ENCODE measurements around the gene KLHL29.

KLHL29 gene

GRCh38 chr2:23478087-23478932 is 93.3 kb downstream of the KLHL29 start:
- DNase-seq (ENCODE audit: low read depth), result no peak

DNA sequence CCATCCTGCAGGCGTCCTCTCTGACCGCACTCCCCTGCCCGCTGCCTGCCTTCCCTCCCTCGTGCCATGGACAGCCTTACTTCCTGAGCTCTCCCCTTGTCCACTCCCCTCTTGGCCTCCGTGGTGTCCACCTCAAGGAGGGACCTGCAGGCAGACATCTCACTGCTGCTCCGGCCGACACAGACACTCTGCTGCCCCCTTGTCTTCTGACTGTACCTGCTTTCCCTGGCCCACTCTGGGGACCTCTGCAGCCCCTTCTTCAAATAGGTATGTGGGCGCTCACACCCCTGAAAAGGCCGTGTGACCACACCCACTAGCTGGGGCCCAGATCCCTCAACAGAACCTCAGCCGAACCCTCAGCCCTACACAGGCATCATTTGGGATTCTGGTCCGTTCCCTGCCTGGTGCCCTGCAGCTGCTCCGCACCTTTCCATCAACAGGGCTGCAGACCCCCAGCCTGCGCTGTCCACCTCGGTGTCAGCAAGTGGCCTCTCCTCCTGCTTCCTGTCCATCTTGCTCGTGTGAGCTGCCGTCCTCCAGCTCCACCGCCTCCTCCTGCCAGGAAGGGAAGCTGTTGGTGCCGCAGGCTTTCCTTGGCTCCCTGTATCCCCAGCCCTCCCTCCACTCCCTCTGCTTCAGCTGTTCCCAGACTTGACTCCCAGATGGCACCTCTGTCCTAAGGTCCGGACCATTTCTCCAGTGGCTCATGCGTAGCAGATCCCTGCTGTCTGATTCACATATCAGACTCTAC is 94.1 kb downstream of the KLHL29 start:
- no peak for DNase-seq (ENCODE audit: low read depth)

DNA sequence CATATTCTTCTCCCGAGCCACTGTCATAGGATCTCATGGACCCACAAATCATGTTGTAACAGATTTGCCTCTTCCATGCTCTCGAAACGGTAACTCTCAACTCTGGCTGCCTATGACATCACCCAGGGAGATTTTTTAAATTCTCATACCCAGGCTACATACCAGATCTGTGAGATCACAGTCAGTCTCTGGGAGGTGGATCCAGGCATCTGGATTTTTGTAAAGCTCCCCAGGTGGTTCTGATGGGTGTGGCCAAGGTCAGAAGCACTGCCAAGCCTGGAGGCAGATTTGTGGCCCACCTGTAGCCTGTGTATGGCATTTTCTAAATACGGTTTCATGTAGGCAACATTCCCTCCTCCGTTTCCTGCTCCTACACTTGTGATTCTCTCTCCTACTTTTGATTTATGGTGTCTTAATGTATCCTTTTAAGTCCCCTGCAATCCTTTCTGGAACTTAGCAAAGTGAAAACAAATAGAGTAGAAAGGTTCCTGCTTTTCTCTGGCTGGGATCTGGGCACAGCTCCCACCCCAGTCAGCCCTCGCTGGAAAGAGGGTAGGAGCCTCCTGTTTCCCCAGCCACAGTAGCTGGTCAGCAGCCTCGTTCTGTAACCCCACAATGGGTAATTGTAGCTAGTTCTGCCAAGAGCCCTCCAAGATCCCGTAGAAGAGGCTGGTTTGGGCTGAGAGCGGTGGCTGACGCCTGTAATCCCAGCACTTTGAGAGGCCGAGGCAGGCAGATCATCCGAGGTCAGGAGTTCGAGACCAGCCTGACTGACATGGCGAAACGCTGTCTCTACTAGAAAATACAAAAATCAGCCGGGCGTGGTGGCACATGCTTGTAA is 96.2 kb downstream of the KLHL29 start:
- no peak for DNase-seq (ENCODE audit: low read depth)

- DNase-seq (ENCODE audit: low read depth), result no peak
Measured at GRCh38 chr2:23482188-23482587, 97.2 kb downstream of the KLHL29 start.

DNA sequence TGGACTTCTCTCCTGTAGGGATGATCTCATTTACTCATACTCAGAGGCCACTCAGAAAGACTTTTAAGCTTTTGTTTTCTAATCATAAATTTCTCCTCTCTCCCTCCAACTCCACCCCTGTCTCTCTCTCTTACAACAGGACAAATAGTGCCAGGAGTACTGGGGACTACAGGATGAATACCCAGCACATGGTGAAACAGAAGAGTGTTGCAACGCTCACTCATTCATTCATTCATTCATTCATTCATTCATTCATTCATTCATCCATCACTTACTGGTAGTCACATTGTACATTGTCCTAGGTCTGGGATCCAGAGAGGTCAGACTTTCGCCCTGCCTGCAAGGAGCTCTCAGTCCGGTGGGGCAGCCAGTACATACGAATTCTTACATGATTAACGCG is 97.6 kb downstream of the KLHL29 start:
- DNase-seq (ENCODE audit: low read depth), result no peak

DNA sequence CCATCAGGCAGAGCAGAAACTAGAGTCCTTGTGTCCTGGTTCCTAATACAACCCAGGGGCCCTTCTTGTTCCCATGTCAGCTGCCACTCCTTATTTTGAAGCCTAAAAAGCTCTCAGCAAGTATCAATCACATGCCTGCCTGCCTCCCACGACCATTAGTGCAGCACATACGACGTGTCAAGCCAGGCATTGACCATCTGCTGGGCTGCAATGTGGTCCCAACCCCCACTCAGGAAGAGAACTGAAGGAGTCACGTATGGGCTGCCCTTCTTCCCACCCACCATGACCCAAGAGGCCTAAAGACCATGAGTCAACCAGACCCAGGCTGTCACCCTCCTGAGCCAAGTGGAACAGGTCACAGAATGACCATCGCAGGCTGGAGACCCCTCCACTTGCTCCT is 98.8 kb downstream of the KLHL29 start:
- DNase-seq (ENCODE audit: low read depth), result no peak

DNA sequence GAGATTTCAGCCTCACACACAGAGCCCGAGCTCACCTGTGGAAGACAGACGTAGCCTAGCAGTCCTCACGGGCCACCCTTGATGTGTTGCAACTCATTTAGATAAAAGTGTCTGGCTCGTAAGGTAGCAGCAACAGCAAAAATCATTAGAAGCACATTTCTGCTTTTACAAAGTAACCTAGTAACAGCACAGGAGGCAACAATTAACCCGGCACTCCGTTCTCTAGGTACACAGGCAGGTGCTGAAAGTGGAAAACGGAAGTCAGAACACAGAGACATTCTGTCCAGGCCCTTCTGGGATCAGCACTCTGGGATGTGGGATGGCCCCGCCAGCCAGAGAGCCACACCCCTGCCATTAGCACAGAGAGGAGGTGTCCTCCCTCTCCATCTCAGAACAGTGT is 99.3 kb downstream of the KLHL29 start:
- no peak for DNase-seq (ENCODE audit: low read depth)

DNA sequence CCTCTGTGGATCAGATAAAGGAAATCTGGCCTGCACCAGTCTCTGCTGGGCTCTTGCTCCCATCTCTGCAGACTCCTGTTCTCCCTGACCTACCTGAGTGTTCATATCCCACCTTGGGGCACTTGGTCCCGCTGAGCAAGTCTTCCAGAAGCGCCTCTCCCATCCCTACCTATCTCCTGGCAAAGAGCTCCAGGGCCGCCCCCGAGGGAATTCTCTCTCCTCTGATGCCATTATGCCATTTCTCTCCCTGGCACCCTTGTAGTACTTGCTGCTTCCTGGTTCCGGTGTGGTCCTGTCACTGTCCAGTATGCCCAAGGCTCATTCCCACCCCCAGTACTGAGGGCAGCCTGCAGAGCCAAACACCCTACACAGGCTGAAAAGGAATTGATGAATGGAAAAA is 99.8 kb downstream of the KLHL29 start:
- no peak for DNase-seq (ENCODE audit: low read depth)

DNA sequence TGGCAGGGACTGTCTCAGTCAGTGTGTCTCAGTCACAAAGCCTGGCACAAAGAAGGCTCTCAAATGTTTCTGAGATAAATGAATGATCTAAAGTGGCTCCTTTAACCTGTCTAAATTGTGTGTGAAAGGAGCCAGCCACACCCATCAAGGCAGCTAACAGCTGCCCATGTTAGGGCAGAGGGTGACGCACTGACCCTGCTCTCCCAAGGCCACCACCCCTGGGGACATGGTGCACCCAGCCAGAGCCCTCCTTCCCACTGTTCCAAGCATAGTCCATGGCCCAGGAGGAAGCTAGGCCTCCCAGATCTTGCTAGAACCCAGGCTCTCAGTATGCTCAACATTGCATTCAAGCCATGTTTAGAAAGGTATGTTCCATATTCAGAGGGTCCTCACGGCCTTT is 100.3 kb downstream of the KLHL29 start:
- DNase-seq (ENCODE audit: low read depth), result no peak

DNA sequence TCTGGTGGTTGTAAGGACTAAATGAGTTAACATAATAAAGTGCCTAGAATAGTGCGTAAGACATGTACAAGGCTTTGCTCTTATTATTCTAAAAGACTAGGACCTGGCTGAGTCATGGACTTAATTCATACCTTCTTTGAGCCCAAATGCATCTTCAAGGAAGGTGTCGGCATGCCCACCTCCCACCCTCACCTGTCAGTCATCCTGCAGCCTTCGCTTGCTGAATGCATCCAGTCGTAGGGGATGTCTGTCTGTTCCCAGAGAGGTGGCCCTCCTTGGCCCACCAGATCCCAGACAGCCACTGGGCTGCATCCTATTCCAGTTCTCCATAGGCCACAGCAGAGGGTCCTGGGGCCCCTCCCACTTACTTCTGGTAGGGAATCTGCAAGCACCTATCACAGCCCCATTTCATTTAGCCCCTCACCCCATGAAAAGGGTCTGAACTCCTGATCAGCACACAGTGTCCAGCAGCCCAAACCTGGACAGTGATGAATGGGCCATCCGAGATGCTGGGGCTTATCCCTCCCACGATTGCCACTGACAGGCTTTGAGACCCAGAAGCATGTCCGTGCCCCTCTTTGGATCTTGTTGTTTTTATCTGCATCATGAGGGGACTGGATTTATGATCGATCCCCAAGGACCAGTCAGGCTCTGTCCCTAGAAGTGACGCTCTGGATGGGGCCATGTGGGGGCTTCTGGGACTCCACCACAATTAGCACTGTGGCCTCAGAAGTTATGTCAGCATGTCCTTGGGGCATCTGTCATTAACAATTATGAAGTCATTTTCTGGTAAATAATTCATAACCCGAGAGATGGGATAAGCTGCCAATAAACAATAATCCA is 101.1 kb downstream of the KLHL29 start:
- DNase-seq (ENCODE audit: low read depth), result no peak

DNA sequence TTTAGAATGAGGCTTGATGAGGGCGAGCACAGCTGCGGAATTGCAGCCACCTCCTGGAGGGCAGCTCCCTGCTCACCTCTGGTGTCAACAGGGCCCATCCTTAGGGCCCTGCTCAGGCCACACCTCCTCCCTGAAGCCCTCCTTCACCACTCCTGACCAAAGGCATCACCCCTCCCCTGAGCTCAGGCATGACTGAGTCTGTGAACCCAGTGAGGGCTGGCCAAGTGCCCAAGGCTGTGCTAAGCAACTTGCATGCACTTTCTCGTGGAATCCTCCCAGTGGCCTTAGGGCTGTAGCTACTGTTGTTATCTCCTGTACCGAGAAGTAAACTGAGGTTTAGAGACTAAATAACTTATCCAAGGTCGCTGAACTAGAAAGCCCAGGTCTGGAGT is 101.7 kb downstream of the KLHL29 start:
- no peak for DNase-seq (ENCODE audit: low read depth)

DNA sequence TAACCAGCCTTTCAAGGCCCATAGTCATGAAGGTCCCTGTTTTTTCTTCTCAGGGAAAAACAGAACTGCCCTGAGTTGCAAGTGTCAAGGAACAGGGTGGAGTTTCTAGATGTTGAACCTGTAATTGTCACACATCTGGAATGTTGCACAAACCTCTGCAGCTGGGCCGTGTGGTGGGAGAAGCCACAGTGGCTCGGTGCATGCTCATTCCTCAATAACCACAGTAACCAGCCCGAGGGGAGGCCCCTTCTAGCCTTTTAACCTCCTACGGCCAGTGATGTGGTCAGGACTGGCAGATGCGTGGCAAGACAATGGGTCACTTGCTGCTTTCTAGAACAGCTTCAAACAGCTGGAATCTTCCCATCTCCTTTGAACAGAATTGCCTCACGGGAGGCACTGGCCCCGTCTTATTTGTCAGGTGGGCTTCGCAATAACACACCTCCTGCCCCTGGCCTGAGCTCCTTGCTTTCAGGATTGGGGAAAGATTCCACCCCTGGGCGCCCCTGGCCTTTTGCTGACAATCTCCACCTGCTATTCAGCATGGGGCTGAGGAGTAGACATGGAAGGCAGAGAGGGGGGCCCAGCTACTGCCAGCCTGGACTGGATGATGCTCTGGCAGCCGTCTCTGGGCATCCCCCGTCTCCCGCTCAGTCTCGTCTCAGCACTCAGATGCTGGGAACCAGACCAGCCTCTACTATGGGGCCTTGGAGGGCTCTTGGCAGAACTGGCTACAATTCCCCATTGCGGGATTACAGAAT is 102.9 kb downstream of the KLHL29 start:
- DNase-seq (ENCODE audit: low read depth), result no peak

- DNase-seq (ENCODE audit: low read depth), result no peak
Measured at GRCh38 chr2:23488584-23488983, 103.6 kb downstream of the KLHL29 start.

GRCh38 chr2:23489471-23490322 is 104.7 kb downstream of the KLHL29 start:
- DNase-seq (ENCODE audit: low read depth), result no peak

- DNase-seq (ENCODE audit: low read depth), result no peak
Measured at GRCh38 chr2:23491591-23492336, 106.8 kb downstream of the KLHL29 start.

- no peak for DNase-seq (ENCODE audit: low read depth)
Measured at GRCh38 chr2:23492337-23492675, 107.3 kb downstream of the KLHL29 start.

GRCh38 chr2:23492921-23493320 is 107.9 kb downstream of the KLHL29 start:
- DNase-seq (ENCODE audit: low read depth), result no peak

- no peak for DNase-seq (ENCODE audit: low read depth)
Measured at GRCh38 chr2:23493846-23494245, 108.9 kb downstream of the KLHL29 start.

GRCh38 chr2:23494286-23494685 is 109.3 kb downstream of the KLHL29 start:
- DNase-seq (ENCODE audit: low read depth), result no peak

Data from stimulated activated CD8-positive, alpha-beta memory T cell treated with anti-CD3 and anti-CD28 coated beads, Interleukin-7, amount 100 ng/mL, for 24 hours (primary cell).